Effector memory CD4-positive, alpha-beta T cell (primary cell): ENCODE results near the gene MAP3K14.

ENCODE experiments used
- DNase-seq, 3 donors: peaks; one replicate each; pipeline ENCODE4 v3.0.0-alpha.2; 2020
- H3K27ac ChIP-seq: 2 replicates; pipeline ENCODE4 v1.7.0; 2013; ENCODE audit warnings: mild to moderate bottlenecking, low read length, moderate library complexity; ENCODE audit not compliant: insufficient read depth, poor library complexity, severe bottlenecking
- H3K27me3 ChIP-seq: replicated peaks from 2 replicates; pipeline ENCODE4 v1.7.0; 2013; ENCODE audit warnings: mild to moderate bottlenecking, low read length; ENCODE audit not compliant: insufficient read depth, control insufficient read depth, poor library complexity, severe bottlenecking
- H3K36me3 ChIP-seq: 2 replicates; pipeline ENCODE4 v1.7.0; 2013; ENCODE audit warnings: mild to moderate bottlenecking, low read length, moderate library complexity; ENCODE audit not compliant: control insufficient read depth, insufficient read depth
- H3K4me1 ChIP-seq: 2 replicates; pipeline ENCODE4 v1.7.0; 2013; ENCODE audit warnings: low read length, mild to moderate bottlenecking; ENCODE audit not compliant: control insufficient read depth, insufficient read depth, poor library complexity, severe bottlenecking
- H3K4me3 ChIP-seq: 2 replicates; pipeline ENCODE4 v1.7.0; 2013; ENCODE audit warnings: low read length, low read depth, mild to moderate bottlenecking; ENCODE audit not compliant: insufficient read depth, poor library complexity, severe bottlenecking
- H3K9me3 ChIP-seq: 2 replicates; pipeline ENCODE4 v1.7.0; 2013; ENCODE audit warnings: mild to moderate bottlenecking, low read length, moderate library complexity; ENCODE audit not compliant: control insufficient read depth

The MAP3K14 gene

DNA sequence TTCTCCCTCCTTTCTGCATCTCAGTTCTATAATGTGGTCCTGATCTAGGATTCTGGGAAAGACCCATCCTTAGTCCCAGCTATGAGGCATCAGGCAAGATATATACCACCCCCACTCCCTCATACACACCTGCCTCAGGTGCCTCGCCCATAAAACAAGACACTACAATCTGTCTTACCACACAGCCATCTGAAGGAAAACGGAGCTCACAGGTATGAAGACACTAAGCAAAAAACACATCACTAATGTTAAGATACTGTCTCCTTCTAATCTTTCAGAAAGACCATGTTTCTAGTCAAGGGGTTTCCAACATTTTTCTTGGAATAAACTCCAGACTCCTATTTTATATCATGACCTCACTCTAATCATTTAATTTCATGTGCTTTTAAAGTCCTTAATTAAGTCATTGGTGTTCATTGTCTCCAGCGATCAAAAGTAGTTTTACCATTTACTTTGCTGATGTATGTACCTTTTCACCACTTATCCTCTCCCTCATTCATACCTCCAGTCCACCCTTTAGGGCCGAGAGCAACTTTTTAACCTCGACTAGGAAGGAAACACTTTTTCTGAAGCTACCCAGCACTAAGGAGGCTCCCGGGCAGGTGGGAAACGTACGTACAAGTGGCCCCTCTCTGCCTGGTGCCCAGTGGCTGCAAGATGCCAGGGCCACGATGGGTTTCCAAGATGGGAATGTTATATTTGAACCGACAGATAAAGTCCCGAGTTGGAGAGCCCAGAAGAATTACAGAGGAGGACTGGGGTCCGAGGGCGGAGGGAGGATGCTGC, 979 bp downstream of the MAP3K14 start:
- H3K4me3 ChIP-seq, result peak overlapping the region; percentile 74
- no peaks in the 10 kb centered on the region for H3K27me3 ChIP-seq
- peaks cover 71% of the 10 kb centered on the region for H3K4me1 ChIP-seq
- H3K36me3 ChIP-seq, result no peaks in the 10 kb centered on the region
- peak overlapping the region; percentile 80 for H3K27ac ChIP-seq
- no peaks in the 10 kb centered on the region for H3K9me3 ChIP-seq
- DNase-seq, result no peak

DNA sequence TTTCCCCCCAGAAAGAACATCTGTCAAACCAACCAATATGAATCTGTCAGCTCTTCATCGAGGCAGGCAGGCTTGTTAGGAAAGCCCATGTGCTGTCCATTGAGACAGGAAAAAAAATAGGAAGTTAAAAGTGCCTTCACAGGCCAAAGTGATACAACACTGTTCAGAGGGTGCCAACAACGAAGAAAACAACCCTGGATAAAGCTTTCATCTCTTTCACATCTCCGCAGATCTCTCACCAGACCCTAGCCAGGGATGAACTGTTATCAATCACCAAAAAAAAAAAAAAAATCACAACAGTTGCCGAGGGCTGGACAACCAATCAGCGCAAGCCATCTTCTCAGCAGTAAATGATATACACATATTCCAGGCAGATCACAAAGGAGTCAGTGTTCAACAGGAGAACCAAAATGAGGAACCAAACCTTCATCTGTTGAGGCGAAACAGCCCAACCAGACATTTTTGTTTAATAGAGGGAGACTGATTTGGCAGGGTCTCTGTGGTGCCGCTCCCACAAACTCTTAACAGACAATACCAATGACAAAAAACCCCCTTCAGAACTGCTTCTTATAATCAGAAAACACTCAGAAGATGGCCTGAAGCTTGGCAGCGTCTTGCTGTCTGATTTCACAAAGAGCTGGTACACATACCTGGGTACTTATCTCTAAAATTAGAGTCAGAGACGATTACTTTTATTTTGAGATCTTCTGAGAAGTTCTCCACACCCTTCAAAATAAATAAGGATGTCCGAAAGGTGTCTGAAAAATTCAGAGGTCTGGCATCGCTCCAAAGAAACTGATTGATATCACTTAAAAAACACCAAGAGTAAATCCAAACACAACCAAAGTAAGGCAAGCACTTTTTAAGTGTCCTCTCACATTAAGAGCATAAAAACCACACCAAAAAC, 1.8 kb downstream of the MAP3K14 start:
- Histone ChIP-seq H3K9me3 (no peaks in the 10 kb centered on the region), H3K36me3 (no peaks in the 10 kb centered on the region), H3K27ac (peak overlapping the region; percentile 80), H3K4me3 (peak overlapping the region; percentile 74), H3K4me1 (peaks cover 72% of the 10 kb centered on the region), H3K27me3 (no peaks in the 10 kb centered on the region)
- no peak for DNase-seq

DNA sequence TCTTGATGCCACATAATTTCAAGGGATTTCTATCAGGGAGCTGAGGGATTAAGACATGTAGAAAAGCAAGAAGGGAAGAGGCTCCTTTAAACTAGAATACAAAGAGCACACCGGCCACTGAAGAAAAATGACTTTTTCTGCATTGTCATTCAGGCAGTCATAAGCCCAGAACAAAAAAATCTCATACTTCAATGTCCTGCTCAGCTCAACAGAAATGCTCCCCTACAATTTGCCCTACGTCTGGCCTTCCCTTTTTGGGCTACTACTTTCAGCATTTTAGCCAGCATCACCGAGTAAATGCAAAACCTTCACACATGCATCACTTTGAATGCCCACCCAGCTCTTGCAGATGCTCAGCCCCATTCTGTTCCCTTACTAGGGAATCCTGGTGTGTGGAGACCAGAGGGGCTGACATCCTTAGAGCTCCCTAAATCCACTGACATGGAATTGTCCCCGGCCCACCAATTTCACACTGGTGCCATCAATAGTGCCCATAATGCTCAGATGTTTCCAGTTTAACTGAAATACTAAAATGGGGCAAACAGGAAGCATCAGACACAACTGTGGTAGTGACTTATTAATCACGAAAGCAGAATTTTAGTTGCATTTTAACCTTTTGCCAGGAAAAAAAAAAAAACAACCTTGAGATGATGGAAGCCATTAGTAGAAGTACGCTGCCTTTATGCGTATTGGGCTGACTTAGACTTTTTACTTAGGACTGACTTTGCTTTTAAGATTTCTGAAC, 2.7 kb downstream of the MAP3K14 start:
- peaks cover 70% of the 10 kb centered on the region for H3K4me1 ChIP-seq
- DNase-seq, result no peak
- no peaks in the 10 kb centered on the region for H3K9me3 ChIP-seq
- H3K4me3 ChIP-seq, result peak overlapping the region; percentile 74
- peaks cover 6% of the 10 kb centered on the region for H3K36me3 ChIP-seq
- H3K27ac ChIP-seq, result peak overlapping the region; percentile 80
- H3K27me3 ChIP-seq, result no peaks in the 10 kb centered on the region

DNA sequence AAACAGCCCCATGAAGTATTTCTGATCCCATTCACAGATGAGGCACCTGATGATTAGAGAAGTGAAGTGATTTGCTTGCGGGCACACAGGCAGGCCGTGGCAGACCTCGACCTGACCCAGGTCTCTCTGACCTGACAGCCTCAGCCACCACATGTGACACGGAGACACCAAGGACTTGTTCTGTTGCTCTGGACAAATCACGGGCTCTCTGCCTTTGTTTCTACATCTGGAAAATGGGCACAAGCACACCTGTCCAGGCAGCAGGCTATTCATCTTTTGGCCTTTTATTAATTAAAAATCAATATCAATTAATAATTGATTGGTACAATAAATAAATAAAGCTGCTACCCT, 3.4 kb downstream of the MAP3K14 start:
- H3K4me3 ChIP-seq, result peak overlapping the region; percentile 74
- no peaks in the 10 kb centered on the region for H3K27me3 ChIP-seq
- no peak for DNase-seq
- H3K27ac ChIP-seq, result peak overlapping the region; percentile 80
- no peaks in the 10 kb centered on the region for H3K9me3 ChIP-seq
- peaks cover 6% of the 10 kb centered on the region for H3K36me3 ChIP-seq
- peaks cover 64% of the 10 kb centered on the region for H3K4me1 ChIP-seq

DNA sequence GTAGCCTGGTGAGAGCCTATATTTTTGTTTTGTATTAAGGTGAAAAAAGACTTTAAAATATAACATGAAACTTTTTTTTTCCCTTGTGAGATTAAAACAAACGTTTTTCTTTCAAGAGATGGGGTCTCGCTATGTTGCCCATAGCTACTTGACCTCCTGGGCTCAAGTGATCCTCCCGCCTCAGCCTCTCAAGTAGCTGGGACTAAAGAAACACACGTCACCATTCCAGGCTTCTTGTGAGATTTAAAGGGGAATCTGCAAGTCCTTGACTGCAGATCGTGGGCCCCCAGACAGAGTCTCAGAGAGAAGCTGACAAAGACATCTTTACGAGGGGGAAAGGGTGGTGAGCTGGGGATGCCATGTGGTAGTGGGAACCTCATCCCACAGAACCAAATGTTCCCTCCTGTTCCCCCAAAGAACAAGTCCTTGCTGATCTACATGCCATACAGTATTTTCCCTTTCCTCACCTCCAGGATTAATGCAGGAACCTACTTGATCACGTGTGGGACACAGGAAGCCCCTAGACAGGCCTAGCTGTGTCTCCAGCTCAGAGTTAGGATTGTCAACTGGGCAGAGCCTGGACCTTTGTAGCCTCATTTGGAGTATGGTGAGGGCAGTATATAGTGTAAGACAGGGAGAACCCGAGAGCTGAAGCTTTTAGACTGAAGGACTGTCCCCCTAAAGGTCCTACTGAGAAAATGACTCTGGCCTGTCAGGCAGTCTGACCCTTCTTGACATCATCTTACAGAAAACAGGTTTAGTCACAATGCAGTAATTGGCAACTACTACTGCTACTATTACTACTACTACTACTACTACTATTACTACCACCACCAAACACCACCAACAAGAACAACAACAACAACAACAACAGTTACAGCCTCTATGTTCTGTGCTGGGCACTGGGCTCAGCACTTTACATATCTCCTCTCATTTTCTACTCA, 4.1 kb downstream of the MAP3K14 start:
- Histone ChIP-seq H3K27ac (peak overlapping the region; percentile 80), H3K9me3 (no peaks in the 10 kb centered on the region), H3K27me3 (no peaks in the 10 kb centered on the region), H3K4me1 (peaks cover 64% of the 10 kb centered on the region), H3K4me3 (peak overlapping the region; percentile 74), H3K36me3 (peaks cover 6% of the 10 kb centered on the region)
- no peak for DNase-seq

DNA sequence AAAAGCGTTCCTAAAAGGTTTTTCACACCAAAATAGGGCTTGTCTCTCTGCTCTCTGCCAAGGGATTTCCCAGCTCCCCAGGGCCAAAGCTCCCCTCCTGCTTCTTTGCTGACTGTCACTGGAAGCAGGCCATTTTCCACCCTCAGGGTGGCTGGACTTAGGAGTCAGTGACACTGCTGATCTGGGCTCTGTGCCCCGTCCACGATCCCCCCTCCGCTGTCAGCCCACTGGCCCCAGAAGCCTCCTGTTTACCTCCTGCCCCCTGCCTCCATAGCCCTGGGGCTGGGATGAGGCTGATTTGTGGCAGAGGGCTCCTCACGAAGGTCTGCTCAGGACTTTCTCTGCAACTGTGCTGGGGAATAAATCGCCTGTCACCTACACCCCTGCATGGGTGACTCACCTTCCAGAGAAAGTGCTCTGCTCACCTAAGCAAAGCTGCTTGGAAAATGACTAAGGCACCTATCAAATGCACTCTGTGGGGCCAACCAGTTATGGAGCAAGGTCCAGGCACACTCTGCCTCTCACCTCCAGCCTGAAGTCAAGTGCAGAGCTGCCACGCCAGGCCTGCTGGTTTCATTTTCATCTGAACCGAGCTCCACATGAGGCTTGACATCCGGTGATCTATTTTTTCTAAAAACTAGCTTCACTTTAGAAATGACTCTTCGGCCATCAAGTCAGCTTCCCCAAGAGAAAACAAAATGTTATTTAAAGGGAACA, 4.9 kb downstream of the MAP3K14 start:
- peak; percentile 48 to 56 (median 51) for DNase-seq
- Histone ChIP-seq H3K4me3 (peak overlapping the region; percentile 74), H3K27ac (peak overlapping the region; percentile 80), H3K9me3 (no peaks in the 10 kb centered on the region), H3K27me3 (no peaks in the 10 kb centered on the region), H3K36me3 (peaks cover 6% of the 10 kb centered on the region), H3K4me1 (peaks cover 62% of the 10 kb centered on the region)

DNA sequence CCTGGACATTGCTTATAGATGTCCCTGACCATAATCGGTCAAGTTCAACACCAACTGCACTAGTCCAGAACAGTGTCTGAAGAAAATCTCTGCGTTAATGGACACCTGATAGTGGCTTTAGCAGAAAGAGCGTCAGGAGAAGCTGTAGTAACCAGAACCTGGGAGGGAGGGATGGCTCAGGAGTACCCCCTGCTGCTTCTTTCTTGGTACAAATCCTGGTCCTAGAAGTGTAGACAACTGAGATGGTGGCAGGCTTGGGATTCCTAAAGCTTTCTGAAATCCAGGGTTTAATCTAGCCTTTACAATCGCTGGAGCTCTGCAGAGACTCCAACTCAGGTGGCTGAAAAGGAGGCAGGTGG, 5.4 kb downstream of the MAP3K14 start:
- peak overlapping the region; percentile 80 for H3K27ac ChIP-seq
- H3K27me3 ChIP-seq, result no peaks in the 10 kb centered on the region
- H3K36me3 ChIP-seq, result peaks cover 6% of the 10 kb centered on the region
- no peak for DNase-seq
- peak overlapping the region; percentile 74 for H3K4me3 ChIP-seq
- H3K9me3 ChIP-seq, result no peaks in the 10 kb centered on the region
- H3K4me1 ChIP-seq, result peaks cover 62% of the 10 kb centered on the region

DNA sequence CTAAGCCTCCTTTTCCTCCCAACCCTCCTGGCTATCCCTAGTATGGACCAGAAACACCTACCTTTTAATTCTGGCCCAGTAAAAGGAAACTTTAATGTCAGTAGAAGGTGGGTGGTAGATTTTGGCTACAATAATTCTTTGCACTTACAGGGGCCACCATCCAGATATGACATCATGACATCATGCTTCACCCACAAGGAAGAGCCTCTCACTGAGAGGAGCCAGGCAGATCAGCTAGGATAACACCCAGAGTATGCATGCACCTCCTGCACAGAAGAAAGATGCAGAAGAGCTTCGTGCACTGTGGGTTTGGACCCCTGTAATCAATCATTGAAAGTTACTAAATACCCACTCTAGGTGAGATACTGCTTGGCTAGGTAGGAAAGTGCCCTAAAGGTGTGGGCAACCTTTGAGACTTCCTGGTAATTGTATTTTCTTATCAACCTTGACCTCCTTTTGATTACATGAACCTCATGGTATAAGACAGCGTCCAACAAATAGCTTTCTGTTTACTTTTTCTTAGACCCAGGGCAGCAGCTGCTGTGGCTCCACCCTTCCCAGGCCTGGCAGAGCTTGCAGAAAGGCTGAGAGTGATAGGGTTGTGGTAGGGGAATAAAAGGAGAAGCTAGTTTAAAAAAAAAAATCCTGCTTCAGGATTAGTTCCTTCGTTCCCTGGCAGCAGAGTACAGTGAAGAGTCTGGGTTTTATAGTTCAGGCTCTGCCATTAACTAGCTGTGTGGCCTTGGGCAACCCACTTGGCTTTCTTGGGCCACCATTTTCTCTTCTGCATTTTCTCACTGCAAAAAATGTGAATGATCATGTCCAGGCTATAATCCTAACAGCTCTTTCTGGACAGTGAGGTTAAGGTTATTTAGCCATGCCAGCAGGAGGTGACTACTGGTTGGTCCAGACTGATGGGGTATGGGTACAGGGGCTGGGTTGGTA, 6.2 kb downstream of the MAP3K14 start:
- Histone ChIP-seq H3K9me3 (no peaks in the 10 kb centered on the region), H3K27ac (peak overlapping the region; percentile 80), H3K4me3 (peak overlapping the region; percentile 13), H3K36me3 (peaks cover 6% of the 10 kb centered on the region), H3K27me3 (no peaks in the 10 kb centered on the region), H3K4me1 (peaks cover 61% of the 10 kb centered on the region)
- no peak for DNase-seq
